ENCODE data around the gene TMTC1.

DNA sequence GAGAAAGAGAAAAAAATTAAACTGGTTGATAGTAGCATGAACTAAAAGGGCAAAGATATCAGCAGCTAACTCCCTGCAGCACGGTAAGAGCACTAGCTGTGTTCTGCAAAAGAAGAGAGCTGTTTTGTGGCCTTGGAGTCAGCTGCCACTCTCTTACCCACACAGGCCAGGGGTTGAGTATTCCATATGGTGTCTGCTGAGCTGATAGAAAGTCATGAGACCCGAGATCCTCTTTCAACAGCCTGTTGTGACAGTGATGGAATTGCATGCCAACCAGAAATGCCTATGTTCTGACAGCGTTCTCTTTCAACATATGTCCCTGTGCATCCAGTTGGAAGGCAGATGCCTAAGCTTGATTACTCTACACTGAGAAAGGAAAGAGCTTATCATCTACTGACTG, 39.9 kb downstream of the TMTC1 start:
- no peak for TF ChIP-seq CTCF (IDR thresholded peaks at IDR 0.05)
- no peak for TF ChIP-seq POLR2A (IDR thresholded peaks at IDR 0.05)
